Renal pelvis (tissue), 4 donors: ENCODE measurements around the gene SLAMF1. TPM values are rescaled to one million over a fixed set of nuclear protein-coding genes. Genes with fewer than 3 reads are reported as not detected.
"Not testable (repeated sequence)": the region's sequence is repeated elsewhere in the genome, so short reads cannot be mapped to it uniquely, and the experiment has no call there.

ENCODE experiments used
- DNase-seq: peaks from one replicate; pipeline ENCODE4 v3.0.0-alpha.2; 2013
- polyA plus RNA-seq, 3 donors: library from polyadenylated mRNA; unstranded; fragments of 120-200 nt; gene quantifications; one replicate each; pipeline ENCODE4 v1.2.1, GENCODE V29; 2013; ENCODE audit not compliant: insufficient read length in 3 of 3

SLAMF1 gene
- polyA plus RNA-seq, 3 donors = 0.13 TPM; not detected in 1

DNA sequence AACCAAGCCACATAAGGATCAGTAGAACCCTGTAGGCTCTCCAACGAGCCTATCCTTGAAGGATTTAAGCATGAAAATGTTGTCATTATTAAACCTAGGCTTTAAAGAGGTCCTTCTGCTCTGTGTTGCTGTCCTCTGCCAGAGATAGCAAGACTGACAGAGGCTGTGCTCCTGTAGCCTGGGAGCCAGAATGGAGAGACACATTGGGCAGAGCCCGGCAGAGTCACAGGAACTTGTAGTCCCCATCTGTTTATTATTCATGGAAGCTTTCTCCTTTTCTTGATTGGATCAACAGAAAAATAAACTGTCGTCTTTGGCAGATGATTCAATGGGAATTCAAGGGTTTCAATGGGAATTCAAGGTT lies 19.2 kb upstream of the SLAMF1 start:
- DNase-seq = no peak

- no peak for DNase-seq
Observed at GRCh38 chr1:160665330-160666078, 18.7 kb upstream of the SLAMF1 start.

DNA sequence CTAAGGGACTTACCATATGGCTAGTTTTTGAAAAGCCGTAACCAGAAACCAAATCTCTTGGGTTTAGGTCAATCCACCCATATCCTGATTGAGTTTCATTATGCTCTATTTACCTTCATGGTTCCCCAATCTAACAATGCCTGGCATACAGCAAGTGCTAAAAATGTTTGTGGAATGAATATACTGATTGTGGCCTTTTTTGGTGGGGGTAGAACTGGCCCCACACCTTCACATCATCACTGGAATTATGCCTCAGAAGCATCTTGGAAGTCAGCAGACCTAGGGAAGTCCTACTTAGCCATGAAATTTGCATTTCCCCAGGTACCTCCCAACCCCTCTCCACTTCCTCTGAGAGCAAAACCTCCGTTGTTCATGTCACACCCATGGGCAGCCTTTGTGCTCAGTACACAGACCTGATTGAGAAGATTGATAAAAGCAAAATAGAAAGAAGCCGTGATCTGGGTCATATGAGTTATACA lies 17.8 kb upstream of the SLAMF1 start:
- no peak for DNase-seq

DNA sequence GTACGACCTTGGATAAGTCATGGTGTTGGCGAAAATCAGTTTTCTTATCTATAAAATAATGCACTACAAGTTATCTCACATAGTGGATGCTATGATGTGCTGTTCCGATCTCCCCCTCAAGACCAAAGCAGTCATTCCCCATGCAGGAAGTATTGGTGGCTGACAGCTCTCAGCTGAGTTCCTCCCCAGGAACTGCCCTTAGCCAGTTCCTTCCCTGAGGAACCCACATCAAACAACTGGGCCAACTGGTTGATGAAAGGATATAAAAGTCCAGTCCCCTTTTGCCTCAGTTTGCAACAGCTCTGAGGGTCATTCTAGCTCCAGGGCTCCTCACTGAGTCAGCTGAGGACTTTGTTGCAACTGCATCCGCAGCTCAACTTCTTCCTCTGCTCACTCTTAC lies 16.1 kb upstream of the SLAMF1 start:
- DNase-seq = no peak

DNA sequence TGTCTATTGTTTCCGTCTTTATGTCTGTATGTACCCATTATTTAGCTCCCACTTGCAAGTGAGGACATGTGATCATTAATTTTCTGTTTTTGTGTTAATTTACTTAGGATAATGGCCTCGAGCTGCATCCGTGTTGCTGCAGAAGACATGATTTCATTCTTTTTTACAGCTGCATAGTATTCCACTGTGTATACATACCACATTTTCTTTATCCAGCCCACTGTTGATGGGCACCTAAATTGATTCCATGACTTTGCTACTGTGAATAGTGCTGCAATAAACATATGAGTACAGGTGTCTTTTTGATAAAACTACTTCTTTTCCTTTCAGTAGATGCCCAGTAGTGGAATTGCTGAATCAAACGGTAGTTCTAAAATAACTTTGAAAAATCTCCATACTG lies 12.7 kb upstream of the SLAMF1 start:
- DNase-seq = no peak

DNA sequence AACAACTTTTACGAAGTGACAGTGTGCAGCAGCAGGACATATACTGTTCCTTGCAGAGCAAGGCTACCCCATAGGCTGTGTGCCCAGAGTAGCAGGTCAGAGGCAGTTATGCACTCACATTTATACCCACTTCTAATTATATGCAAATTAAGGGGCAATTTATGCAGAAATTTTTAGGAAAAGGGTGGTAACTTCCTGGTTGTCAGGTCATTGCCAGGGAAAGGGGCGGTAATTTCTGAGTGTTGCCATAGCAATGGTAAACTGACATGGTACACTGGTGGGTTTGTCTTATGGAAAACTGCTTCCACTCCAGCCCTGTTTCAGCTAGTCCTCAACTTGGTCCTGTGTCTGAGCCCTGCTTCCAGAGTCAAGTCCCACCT lies 12.0 kb upstream of the SLAMF1 start:
- DNase-seq = no peak

- no peak for DNase-seq
Observed at GRCh38 chr1:160658162-160658813, 11.4 kb upstream of the SLAMF1 start.

DNA sequence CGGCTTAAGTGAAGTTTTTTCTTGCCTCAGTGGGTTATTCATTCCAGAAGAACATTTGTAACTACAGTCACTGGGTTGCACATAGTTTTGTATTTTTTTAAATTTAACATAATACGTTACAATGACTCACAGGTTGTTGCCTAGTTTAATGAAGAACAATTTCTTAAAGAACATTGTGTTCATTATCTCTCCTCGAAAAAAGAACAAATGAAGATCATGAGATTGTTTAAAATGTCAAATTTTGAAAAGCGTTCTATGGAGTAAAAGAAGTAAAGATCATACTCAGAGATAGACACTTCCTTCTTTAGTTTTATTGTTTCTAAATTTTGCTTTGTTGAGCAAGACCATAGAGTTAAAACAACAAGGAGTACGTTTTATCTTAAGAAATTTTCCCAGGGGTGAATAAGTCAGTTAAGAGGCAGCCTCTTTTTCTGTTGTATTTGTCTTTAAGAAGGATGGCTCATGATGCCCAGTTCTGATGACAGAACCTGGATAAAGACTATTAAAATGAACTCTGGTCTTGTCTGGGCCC lies 10.5 kb upstream of the SLAMF1 start:
- DNase-seq = no peak

DNA sequence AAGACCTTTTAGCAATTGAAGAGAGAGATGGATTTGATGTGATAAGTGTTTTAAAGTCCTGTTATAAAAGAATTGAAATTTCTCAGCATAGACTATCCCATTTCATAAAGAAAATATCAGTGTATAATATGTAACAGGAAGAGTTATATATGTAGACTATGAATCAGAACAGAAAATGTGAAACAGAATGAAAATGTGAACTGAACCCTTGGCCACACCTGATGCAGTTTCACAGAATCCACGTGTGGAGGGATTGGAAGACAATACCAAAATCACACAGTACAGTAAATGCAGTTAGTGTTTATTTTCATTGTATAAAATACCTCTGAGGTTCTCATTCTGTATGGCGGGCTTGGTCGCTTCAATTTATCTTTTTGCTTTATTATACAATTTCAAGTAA lies 9.9 kb upstream of the SLAMF1 start:
- DNase-seq = no peak

- no peak for DNase-seq
Observed at GRCh38 chr1:160653620-160654016, 6.8 kb upstream of the SLAMF1 start.

GRCh38 chr1:160652924-160653619 lies 6.2 kb upstream of the SLAMF1 start:
- DNase-seq = no peak

DNA sequence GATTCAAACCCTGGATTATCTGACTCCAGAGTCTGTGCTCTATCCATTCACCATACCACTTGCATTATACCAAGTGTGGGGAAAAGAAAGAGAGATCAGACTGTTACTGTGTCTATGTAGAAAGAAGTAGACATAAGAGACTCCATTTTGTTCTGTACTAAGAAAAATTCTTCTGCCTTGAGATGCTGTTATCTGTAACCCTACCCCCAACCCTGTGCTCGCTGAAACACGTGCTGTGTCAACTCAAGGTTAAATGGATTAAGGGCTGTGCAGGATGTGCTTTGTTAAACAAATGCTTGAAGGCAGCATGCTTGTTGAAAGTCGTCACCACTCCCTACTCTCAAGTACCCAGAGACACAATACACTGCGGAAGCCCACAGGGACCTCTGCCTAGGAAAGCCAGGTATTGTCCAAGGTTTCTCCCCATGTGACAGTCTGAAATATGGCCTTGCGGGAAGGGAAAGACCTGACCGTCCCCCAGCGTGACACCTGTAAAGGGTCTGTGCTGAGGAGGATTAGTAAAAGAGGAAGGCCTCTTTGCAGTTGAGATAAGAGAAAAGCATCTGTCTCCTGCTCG lies 5.3 kb upstream of the SLAMF1 start:
- DNase-seq = not testable (repeated sequence)

GRCh38 chr1:160651433-160652064 lies 4.7 kb upstream of the SLAMF1 start:
- no peak for DNase-seq

GRCh38 chr1:160647329-160647720 lies 481 bp upstream of the SLAMF1 start:
- DNase-seq = no peak

DNA sequence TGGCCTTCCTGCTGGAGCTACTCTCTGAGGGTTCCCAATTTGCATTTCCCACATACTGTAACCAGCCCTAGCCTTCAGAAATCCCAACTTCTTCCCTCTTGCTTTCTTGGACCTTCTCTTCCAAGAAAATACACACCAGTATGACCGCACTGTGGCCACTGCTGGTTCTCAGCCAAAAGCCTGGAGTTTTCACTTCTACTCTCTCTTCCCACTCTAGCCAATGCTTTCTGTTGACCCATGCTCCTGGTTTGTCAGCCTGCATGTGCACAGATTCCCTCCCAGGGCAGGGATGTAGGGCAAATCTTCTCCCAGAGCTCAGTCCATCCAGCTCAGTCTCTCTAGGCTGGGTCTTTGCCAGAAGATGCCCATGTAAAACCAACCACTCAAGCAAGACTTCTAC lies 664 bp downstream of the SLAMF1 start:
- DNase-seq = no peak

GRCh38 chr1:160645386-160646130 lies 1.3 kb downstream of the SLAMF1 start:
- DNase-seq = no peak

DNA sequence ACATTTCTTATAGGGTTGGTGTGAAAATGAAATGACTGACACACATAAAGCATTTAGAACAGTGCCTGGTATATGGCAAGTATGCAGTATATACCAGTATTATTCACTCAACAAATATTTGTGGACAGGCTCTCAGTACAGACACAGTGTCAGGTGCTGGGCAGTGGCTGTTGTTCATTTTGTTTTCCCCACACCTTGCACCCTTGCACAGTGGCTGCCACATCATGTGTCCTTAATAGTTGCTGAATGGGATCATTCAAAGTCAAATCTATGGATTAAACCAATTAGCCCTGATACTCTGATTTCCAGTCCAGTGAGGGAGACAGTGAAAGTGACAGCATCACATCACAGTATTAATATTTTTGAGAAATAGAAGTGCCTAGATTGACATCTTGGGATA lies 2.4 kb downstream of the SLAMF1 start:
- DNase-seq = no peak

DNA sequence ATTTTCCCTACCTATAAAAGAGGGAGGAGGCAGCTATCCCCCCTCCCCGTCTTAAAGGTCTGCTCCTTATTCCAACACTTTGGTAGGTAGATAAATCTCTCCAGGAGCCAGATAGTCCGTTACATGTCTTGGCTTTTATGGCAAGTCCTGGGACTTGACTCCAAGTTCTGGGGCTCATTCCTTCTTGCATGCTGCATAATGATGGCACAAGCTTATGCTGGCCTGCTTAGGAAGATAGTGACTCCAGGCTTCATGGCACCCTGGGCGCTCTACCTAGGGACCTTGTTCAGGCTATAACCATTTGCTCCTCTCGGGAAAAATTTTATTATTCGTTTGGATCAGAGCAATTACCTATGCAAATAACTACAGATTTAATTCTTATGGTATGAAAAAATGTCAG lies 3.7 kb downstream of the SLAMF1 start:
- no peak for DNase-seq

DNA sequence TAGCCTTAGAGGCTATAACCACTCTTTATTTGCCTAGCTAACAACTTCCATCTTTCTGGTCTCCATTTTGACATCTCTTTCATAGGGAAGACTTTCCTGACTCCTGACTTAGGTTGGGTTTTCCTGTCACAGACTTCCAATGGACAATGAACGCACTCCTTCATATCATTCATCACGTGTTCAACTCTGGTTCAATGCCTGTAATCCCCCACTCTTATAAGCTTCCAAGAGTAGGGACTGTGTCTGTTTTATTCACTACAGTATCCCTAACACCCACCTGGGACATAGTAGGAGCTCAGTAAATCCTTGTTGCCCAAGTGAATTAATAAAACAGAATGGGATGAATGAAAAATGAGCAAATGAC lies 4.6 kb downstream of the SLAMF1 start:
- no peak for DNase-seq

- DNase-seq = no peak
Observed at GRCh38 chr1:160641323-160642280, 5.2 kb downstream of the SLAMF1 start.
